BJ (cell line): ENCODE data around the gene BLVRB. TPM values are rescaled to one million over a fixed set of nuclear protein-coding genes. Genes with fewer than 3 reads are reported as not detected.
"Not testable (repeated sequence)": the region's sequence is repeated elsewhere in the genome, so short reads cannot be mapped to it uniquely, and the experiment has no call there.

Source experiments
- CTCF ChIA-PET: fragments of 350-600 bp; formaldehyde crosslinking; extraction: SDS; loops from one replicate; lab custom pipeline; 2021; ENCODE audit warnings: antibody characterized with exemption, inconsistent platforms; lab: Yijun Ruan, JAX
- POLR2A ChIA-PET: fragments of 300-600 bp; sonication (Branson Sonifier 250); formaldehyde crosslinking; extraction: SDS; loops from one replicate; lab custom pipeline; 2021; ENCODE audit warnings: antibody characterized with exemption; lab: Charles Lee
- DNase-seq: peaks from one replicate; pipeline ENCODE4 v3.0.0-alpha.2; 2011; ENCODE audit warnings: low read depth
- H3K27me3 ChIP-seq: 2 replicates; pipeline ENCODE4 v1.6.0; 2011; ENCODE audit warnings: low read length; ENCODE audit not compliant: control insufficient read depth, insufficient read depth
- H3K36me3 ChIP-seq: 2 replicates; pipeline ENCODE4 v1.5.1; 2011; ENCODE audit warnings: low read length; ENCODE audit not compliant: control insufficient read depth, insufficient read depth
- H3K4me3 ChIP-seq: 2 replicates; pipeline ENCODE4 v1.5.1; 2011; ENCODE audit warnings: low read depth, mild to moderate bottlenecking, control low read depth, low read length
- polyA plus RNA-seq: library from polyadenylated mRNA; depleted of rRNA; stranded (reverse); fragments of >200 nt; gene quantifications from 2 replicates; pipeline ENCODE4 v1.2.3, GENCODE V29; 2011
- TF ChIP-seq, protein P1 (sequence below): IDR thresholded peaks from 2 replicates; pipeline ENCODE4 v1.5.1; 2011; ENCODE audit warnings: low read depth, mild to moderate bottlenecking, control low read depth, inconsistent platforms, low read length, moderate library complexity; ENCODE audit not compliant: insufficient read depth

BLVRB gene
- polyA plus RNA-seq, 1 experiment, result 71.4 TPM

DNA sequence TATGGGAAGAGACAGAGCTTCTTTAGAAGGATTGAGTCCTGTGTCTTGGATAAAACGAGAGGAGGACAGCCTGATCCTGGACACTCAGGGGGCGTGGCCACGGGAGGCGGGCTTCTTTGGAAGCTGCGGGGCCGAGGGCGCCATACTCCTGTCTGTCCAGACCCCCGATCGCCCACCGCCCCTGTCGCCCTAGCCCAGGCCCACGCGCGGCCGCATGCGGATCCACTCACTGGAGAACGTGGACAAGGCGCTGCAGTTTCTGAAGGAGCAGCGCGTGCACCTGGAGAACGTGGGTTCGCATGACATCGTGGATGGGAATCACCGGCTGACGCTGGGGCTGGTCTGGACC, 24.3 kb upstream of the BLVRB start:
- CTCF ChIA-PET, result interaction anchor here (0.7 to 1.2 kb wide), 2 partner anchors 10 to 32 kb away, joined by 3 to 4 read pairs; no protein-coding TSS in a partner anchor
- no peak for DNase-seq
- H3K36me3 ChIP-seq, result no peaks in the 10 kb centered on the region
- POLR2A ChIA-PET, result no interaction called here
- no peak overlapping the region for H3K4me3 ChIP-seq
- TF ChIP-seq, protein P1, sequence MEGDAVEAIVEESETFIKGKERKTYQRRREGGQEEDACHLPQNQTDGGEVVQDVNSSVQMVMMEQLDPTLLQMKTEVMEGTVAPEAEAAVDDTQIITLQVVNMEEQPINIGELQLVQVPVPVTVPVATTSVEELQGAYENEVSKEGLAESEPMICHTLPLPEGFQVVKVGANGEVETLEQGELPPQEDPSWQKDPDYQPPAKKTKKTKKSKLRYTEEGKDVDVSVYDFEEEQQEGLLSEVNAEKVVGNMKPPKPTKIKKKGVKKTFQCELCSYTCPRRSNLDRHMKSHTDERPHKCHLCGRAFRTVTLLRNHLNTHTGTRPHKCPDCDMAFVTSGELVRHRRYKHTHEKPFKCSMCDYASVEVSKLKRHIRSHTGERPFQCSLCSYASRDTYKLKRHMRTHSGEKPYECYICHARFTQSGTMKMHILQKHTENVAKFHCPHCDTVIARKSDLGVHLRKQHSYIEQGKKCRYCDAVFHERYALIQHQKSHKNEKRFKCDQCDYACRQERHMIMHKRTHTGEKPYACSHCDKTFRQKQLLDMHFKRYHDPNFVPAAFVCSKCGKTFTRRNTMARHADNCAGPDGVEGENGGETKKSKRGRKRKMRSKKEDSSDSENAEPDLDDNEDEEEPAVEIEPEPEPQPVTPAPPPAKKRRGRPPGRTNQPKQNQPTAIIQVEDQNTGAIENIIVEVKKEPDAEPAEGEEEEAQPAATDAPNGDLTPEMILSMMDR, result no peak
- H3K27me3 ChIP-seq, result peaks cover 2% of the 10 kb centered on the region

DNA sequence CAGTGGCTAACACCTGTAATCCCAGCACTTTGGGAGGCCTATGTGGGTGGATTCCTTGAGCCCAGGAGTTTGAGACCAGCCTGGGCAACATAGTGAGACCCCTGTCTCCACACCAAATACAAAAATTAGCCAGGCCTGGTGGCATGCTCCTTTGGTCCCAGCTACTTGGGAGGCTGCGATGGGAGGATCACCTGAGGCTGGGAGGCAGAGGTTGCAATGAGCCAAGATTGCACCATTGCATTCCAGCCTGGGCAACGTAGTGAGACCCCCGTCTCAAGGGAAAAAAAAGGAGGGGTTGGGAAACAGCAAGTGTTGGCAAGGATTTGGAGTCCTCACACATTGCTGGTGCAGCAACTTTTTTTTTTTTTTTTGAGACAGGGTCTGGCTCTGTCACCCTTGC, 20.5 kb upstream of the BLVRB start:
- POLR2A ChIA-PET, result no interaction called here
- TF ChIP-seq, protein P1, result no peak
- no peak for DNase-seq
- H3K4me3 ChIP-seq, result no peak overlapping the region
- no peaks in the 10 kb centered on the region for H3K36me3 ChIP-seq
- H3K27me3 ChIP-seq, result no peaks in the 10 kb centered on the region; the same call in none of the 2 replicates
- CTCF ChIA-PET, result interaction anchor here (2.9 kb wide), 1 partner anchor 21 kb away, joined by 8 read pairs; the partner anchor contains the start of gene BLVRB

DNA sequence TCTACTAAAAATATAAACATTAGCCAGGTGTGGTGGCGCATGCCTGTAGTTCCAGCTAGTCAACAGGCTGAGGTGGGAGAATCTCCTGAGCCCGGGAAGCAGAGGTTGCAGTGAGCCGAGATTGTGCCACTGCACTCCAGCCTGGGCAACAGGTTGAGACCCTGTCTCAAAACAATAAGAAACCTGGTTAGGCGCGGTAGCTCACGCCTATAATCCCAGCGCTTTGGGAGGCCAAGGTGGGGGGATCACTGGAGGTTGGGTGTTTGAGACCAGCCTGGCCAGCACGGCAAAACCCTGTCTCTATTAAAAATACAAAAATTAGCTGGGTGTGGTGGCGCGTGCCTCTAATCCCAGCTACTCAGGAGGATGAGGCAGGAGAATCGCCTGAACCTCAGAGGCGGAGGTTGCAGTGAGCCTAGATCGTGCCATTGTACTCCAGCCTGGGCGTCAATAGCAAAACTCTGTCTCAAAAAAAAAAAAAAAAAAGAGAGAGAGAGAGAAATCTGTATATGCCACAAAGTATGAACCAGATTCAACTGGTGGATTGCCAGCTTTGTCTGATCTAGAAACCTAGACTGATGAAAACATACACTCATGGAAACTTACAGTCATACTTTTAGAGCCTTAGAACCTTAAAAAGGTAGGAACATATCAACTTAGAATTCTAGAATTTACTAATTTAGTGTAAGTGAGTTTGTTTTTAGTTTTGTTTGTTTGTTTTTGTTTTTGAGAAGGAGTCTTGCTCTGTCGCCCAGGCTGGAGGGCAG, 10.5 kb upstream of the BLVRB start:
- not testable (repeated sequence) for H3K27me3 ChIP-seq, DNase-seq

DNA sequence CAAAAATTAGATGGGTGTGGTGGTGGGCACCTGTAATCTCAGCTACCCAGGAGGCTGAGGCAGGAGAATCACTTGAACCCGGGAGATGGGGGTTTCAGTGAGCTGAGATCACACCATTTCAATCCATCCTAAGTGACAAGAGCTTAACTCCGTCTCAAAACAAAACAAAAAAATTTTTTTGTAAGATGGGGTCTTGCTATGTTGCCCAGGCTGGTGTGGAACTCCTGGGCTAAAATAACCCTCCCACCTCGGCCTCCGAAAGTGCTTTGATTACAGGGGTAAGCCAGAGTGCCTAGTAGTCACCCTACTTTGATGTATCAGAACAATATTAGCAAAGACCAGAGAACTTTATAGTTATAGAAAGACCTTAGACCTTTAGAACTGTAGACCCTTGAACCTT, 9.2 kb upstream of the BLVRB start:
- no peak for DNase-seq
- H3K36me3 ChIP-seq, result no peaks in the 10 kb centered on the region
- no peaks in the 10 kb centered on the region for H3K27me3 ChIP-seq
- H3K4me3 ChIP-seq, result no peak overlapping the region
- TF ChIP-seq, protein P1, result no peak
- POLR2A ChIA-PET, result no interaction called here
- CTCF ChIA-PET, result no interaction called here

More for the DNA sequence above, 10.5 kb upstream of the BLVRB start:
- H3K36me3 ChIP-seq, H3K4me3 ChIP-seq, POLR2A ChIA-PET: not testable (repeated sequence)
- CTCF ChIA-PET, result interaction anchor here (2.0 kb wide), 1 partner anchor 11 kb away, joined by 10 read pairs; the partner anchor contains the start of gene BLVRB

DNA sequence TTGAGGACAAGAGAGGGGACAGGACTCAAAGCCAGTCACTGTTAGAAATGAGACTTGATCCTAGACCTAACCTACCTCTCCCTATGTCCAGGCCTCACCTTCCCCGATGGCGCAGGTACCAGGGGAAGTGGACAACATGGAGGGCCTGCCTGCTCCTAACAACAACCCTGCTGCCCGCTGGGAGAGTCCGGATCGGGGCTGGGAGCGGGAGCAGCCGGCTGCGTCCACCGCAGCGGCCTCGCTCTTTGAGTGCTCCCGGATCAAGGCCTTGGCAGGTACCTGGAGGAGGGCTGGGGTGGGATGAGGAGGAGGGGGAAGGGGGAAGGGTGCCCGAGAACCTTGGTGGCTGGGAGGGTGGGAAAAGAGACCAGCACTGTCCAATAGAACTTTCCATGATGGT, 7.0 kb upstream of the BLVRB start:
- POLR2A ChIA-PET, result no interaction called here
- TF ChIP-seq, protein P1, result no peak
- H3K27me3 ChIP-seq, result no peaks in the 10 kb centered on the region
- H3K36me3 ChIP-seq, result no peaks in the 10 kb centered on the region
- no peak for DNase-seq
- no peak overlapping the region for H3K4me3 ChIP-seq
- CTCF ChIA-PET, result no interaction called here
